Measurements from ENCODE around the gene GSTO1.

GRCh38 chr10:104306897-104307296 lies 52.2 kb downstream of the GSTO1 start:
- TF ChIP-seq POLR2A (IDR thresholded peaks at IDR 0.05; ENCODE audit: low read depth, low read length), result no peak
- no peak for TF ChIP-seq TAF1 (IDR thresholded peaks at IDR 0.05; ENCODE audit: low read depth, low read length)
- no peak for TF ChIP-seq POLR2AphosphoS5 (IDR thresholded peaks at IDR 0.05; ENCODE audit: low read depth, low read length)
- TF ChIP-seq SPI1 (IDR thresholded peaks at IDR 0.05; ENCODE audit: low read depth, low read length), result no peak
- no peak for TF ChIP-seq POU2F2 (IDR thresholded peaks at IDR 0.05; ENCODE audit: low read depth, low read length)

All from GM12891 (cell line).